ENCODE results near the gene IFT122.
"Not testable (repeated sequence)": the region's sequence is repeated elsewhere in the genome, so short reads cannot be mapped to it uniquely, and the experiment has no call there.

The IFT122 gene

GRCh38 chr3:129499604-129500333, 59.7 kb downstream of the IFT122 start:
- not testable (repeated sequence) for H3K27ac ChIP-seq

GRCh38 chr3:129500334-129500658, 60.3 kb downstream of the IFT122 start:
- TF ChIP-seq CTCF (conservative IDR thresholded peaks at IDR 0.05), result no peak

GRCh38 chr3:129501630-129502029, 61.6 kb downstream of the IFT122 start:
- H3K27ac ChIP-seq, result no peak overlapping the region
- no peak for TF ChIP-seq CTCF (conservative IDR thresholded peaks at IDR 0.05)

More at GRCh38 chr3:129500334-129500658, 60.3 kb downstream of the IFT122 start:
- H3K27ac ChIP-seq, result no peak overlapping the region

GRCh38 chr3:129502641-129503408, 62.8 kb downstream of the IFT122 start:
- no peak overlapping the region for H3K27ac ChIP-seq

GRCh38 chr3:129503471-129504291, 63.7 kb downstream of the IFT122 start:
- TF ChIP-seq CTCF (conservative IDR thresholded peaks at IDR 0.05), result no peak
- H3K27ac ChIP-seq, result no peak overlapping the region

More at GRCh38 chr3:129502641-129503408, 62.8 kb downstream of the IFT122 start:
- TF ChIP-seq CTCF (conservative IDR thresholded peaks at IDR 0.05), result no peak

GRCh38 chr3:129504471-129505100, 64.6 kb downstream of the IFT122 start:
- no peak overlapping the region for H3K27ac ChIP-seq
- TF ChIP-seq CTCF (conservative IDR thresholded peaks at IDR 0.05), result no peak

- H3K27ac ChIP-seq, result no peak overlapping the region
- no peak for TF ChIP-seq CTCF (conservative IDR thresholded peaks at IDR 0.05)
These were observed 65.3 kb downstream of the IFT122 start for GRCh38 chr3:129505341-129505740.

Data from VCaP (cell line).